Endothelial cell of umbilical vein (primary cell): ENCODE measurements around the gene TBC1D5. TPM values are rescaled to one million over a fixed set of nuclear protein-coding genes. Genes with fewer than 3 reads are reported as not detected.
"Not testable (repeated sequence)": the region's sequence is repeated elsewhere in the genome, so short reads cannot be mapped to it uniquely, and the experiment has no call there.

Experiments used
- BruUV-seq: library from RNA; stranded (reverse); fragments of 400-500 nt; replicated peaks from 2 replicates; lab custom pipeline; 2021; lab: Mats Ljungman, UMichigan
- CTCF ChIA-PET: fragments of 300-600, 350-600 bp; sonication (Branson Sonifier 250); formaldehyde crosslinking; loops from one replicate; lab custom pipeline; 2021; ENCODE audit warnings: antibody characterized with exemption, inconsistent platforms; lab: Charles Lee
- POLR2A ChIA-PET: fragments of 300-600, 350-600 bp; sonication (Branson Sonifier 250); formaldehyde crosslinking; loops from one replicate; lab custom pipeline; 2021; ENCODE audit warnings: antibody characterized with exemption, inconsistent platforms; lab: Charles Lee
- DNase-seq: peaks from one replicate; pipeline ENCODE4 v3.0.0-alpha.2; 2011; ENCODE audit warnings: low read depth, low spot score
- FAIRE-seq: peaks from 2 replicates; lab custom pipeline; 2011; peaks lifted over from hg19 to GRCh38; lab: Jason Lieb, UNC
- H2AFZ ChIP-seq: 2 replicates; pipeline ENCODE4 v1.6.0; 2012; ENCODE audit warnings: low read depth, low read length, control low read depth, inconsistent platforms
- H3K27ac ChIP-seq: 2 replicates; pipeline ENCODE4 v1.5.1; 2011; ENCODE audit warnings: low read depth, mild to moderate bottlenecking, control low read depth, low read length, moderate library complexity; ENCODE audit not compliant: insufficient read depth
- H3K27me3 ChIP-seq, 2 experiments: 2 replicates each; pipeline versions ENCODE4 v1.6.0 to v1.6.1; 2011; ENCODE audit warnings: low read length in 2 of 2, mixed read lengths in 1 of 2; ENCODE audit not compliant: control insufficient read depth in 2 of 2, insufficient read depth in 2 of 2
- H3K36me3 ChIP-seq, 2 experiments: 2 replicates in 1 of 2; 3 replicates in 1 of 2; pipeline ENCODE4 v1.5.1; 2011; ENCODE audit warnings: low read length in 2 of 2, mild to moderate bottlenecking in 1 of 2, moderate library complexity in 1 of 2; ENCODE audit not compliant: control insufficient read depth in 2 of 2, insufficient read depth in 2 of 2; ENCODE audit errors: extremely low read depth in 1 of 2
- H3K4me1 ChIP-seq: 3 replicates; pipeline ENCODE4 v1.5.1; 2011; ENCODE audit warnings: mild to moderate bottlenecking, low read length; ENCODE audit not compliant: control insufficient read depth, insufficient read depth; ENCODE audit errors: extremely low read depth
- H3K4me2 ChIP-seq: 2 replicates; pipeline ENCODE4 v1.6.1; 2011; ENCODE audit warnings: low read length, control low read depth, mixed read lengths; ENCODE audit not compliant: insufficient read depth
- H3K4me3 ChIP-seq, 3 experiments: fragments of 200-600 bp in 1 of 3; sonication (generic), shearing (Covaris generic) in 1 of 3; replicated peaks in 1 of 3; 2 replicates each; pipeline ENCODE4 v1.5.1; 2011 to 2016; ENCODE audit warnings: control low read depth in 3 of 3, low read length in 3 of 3, mild to moderate bottlenecking in 2 of 3, inconsistent platforms in 1 of 3, low read depth in 1 of 3, moderate library complexity in 1 of 3; ENCODE audit not compliant: insufficient read depth in 1 of 3
- H3K79me2 ChIP-seq: 2 replicates; pipeline ENCODE4 v1.6.0; 2012; ENCODE audit warnings: low read length, inconsistent platforms; ENCODE audit not compliant: control insufficient read depth, insufficient read depth
- H3K9ac ChIP-seq: replicated peaks from 2 replicates; pipeline ENCODE3; 2011; ENCODE audit warnings: low read length, control low read depth; ENCODE audit not compliant: insufficient read depth; ENCODE audit errors: extremely low read depth
- H3K9me1 ChIP-seq: replicated peaks from 3 replicates; pipeline ENCODE4 v1.6.0; 2011; ENCODE audit warnings: mild to moderate bottlenecking, low read length; ENCODE audit not compliant: control insufficient read depth, insufficient read depth; ENCODE audit errors: extremely low read depth
- H3K9me3 ChIP-seq: replicated peaks from 2 replicates; pipeline ENCODE4 v1.5.1; 2012; ENCODE audit warnings: low read length, inconsistent platforms; ENCODE audit not compliant: control insufficient read depth, insufficient read depth
- H4K20me1 ChIP-seq: replicated peaks from 2 replicates; pipeline ENCODE3; 2011; ENCODE audit warnings: mild to moderate bottlenecking, low read length; ENCODE audit not compliant: control insufficient read depth, insufficient read depth; ENCODE audit errors: extremely low read depth
- EZH2 ChIP-seq: IDR thresholded peaks from 2 replicates; pipeline ENCODE4 v1.6.1; 2012; ENCODE audit warnings: borderline replicate concordance, low read depth, mild to moderate bottlenecking, moderate library complexity, low read length, inconsistent platforms; ENCODE audit not compliant: severe bottlenecking
- FOS ChIP-seq: IDR thresholded peaks from 2 replicates; pipeline ENCODE4 v1.6.1; 2011; ENCODE audit warnings: mild to moderate bottlenecking, low read length, moderate library complexity, borderline replicate concordance; ENCODE audit not compliant: insufficient read depth
- GATA2 ChIP-seq: IDR thresholded peaks from 2 replicates; pipeline ENCODE4 v1.7.0; 2011; ENCODE audit warnings: low read depth, mild to moderate bottlenecking, moderate library complexity, mixed read lengths, low read length; ENCODE audit not compliant: insufficient read length, insufficient read depth
- JUN ChIP-seq: IDR thresholded peaks from 2 replicates; pipeline ENCODE4 v1.6.1; 2011; ENCODE audit warnings: borderline replicate concordance, low read depth; ENCODE audit not compliant: insufficient read length, insufficient read depth
- MYC ChIP-seq: IDR thresholded peaks from one replicate; pipeline ENCODE4 v1.6.1; 2011; ENCODE audit warnings: mild to moderate bottlenecking, low read depth, low read length
- POLR2A ChIP-seq: IDR thresholded peaks from 2 replicates; pipeline ENCODE4 v1.6.1; 2012; ENCODE audit warnings: low read depth, mild to moderate bottlenecking, control low read depth, low read length
- POLR2AphosphoS5 ChIP-seq: IDR thresholded peaks from 2 replicates; pipeline ENCODE4 v1.6.1; 2012; ENCODE audit warnings: low read depth, mild to moderate bottlenecking, control low read depth, low read length, moderate library complexity; ENCODE audit not compliant: insufficient read depth
- dilution Hi-C: fragments of 300-500 bp; cut with MboI; formaldehyde crosslinking; loops from one replicate; pipeline ENCODE4 v1.15.0; 2019; ENCODE audit warnings: low sequenced_read_pairs; ENCODE audit not compliant: extremely low pct_ligation_motif_present
- intact Hi-C: fragments of 100-400 bp; cut with micrococcal nuclease; formaldehyde crosslinking; loops from one replicate; pipeline ENCODE4 v1.10.0; 2022
- polyA plus RNA-seq, 4 experiments: library from polyadenylated mRNA; depleted of rRNA in 3 of 4; stranded (reverse) in 3 of 4; unstranded in 1 of 4; fragments of >200 nt; gene quantifications; 2 replicates each; pipeline versions ENCODE4 v1.2.1 to v1.2.3, GENCODE V29; 2011 to 2012; ENCODE audit warnings: missing spikeins in 1 of 4
- total RNA-seq: library from RNA; stranded (reverse); gene quantifications from 2 replicates; pipeline ENCODE4 v1.2.3, GENCODE V29; 2021
- TF ChIP-seq, protein P1 (sequence below), 2 donors: IDR thresholded peaks; 1 replicate in 1 of 2; 2 replicates in 1 of 2; pipeline ENCODE4 v1.5.1; 2011; ENCODE audit warnings: low read length in 2 of 2, mild to moderate bottlenecking in 2 of 2, moderate library complexity in 2 of 2, control low read depth in 1 of 2, inconsistent platforms in 1 of 2, low read depth in 1 of 2; ENCODE audit not compliant: insufficient read depth in 1 of 2; ENCODE audit errors: extremely low read depth in 1 of 2
- TF ChIP-seq, protein P2 (sequence below): IDR thresholded peaks from 2 replicates; pipeline ENCODE4 v1.6.1; 2011; ENCODE audit not compliant: insufficient read depth, insufficient read length

Gene TBC1D5
- total and polyA plus RNA-seq, 2 donors (not counting 3 experiments of a cell fraction or from before 2014, with no cell fraction given), result 17.5 to 44.7 TPM

DNA sequence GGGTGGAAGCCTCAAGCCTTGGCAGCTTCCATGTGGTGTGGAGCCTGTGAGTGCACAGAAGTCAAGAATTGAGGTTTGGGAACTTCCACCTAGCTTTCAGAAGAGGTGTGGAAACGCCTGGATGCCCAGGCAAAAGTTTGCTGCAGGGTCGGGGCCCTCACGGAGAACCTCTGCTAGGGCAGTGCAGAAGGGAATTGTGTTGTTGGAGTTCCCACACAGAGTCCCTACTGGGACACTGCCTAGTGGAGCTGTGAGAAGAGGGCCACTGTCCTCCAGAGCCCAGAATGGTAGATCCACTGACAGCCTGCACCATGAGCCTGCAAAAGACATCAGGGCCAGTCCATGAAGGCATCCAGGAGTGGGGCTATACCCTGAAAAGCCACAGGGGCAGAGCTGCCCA lies 613.8 kb downstream of the TBC1D5 start:
- H3K27ac ChIP-seq, dilution Hi-C loops, H3K4me1 ChIP-seq, H3K9me1 ChIP-seq, H3K9me3 ChIP-seq, POLR2A ChIA-PET, H3K4me3 ChIP-seq, DNase-seq, H3K36me3 ChIP-seq, FAIRE-seq, CTCF ChIA-PET, H4K20me1 ChIP-seq, H3K4me2 ChIP-seq, H2AFZ ChIP-seq, H3K27me3 ChIP-seq, H3K79me2 ChIP-seq, H3K9ac ChIP-seq, intact Hi-C loops, BruUV-seq: not testable (repeated sequence)

DNA sequence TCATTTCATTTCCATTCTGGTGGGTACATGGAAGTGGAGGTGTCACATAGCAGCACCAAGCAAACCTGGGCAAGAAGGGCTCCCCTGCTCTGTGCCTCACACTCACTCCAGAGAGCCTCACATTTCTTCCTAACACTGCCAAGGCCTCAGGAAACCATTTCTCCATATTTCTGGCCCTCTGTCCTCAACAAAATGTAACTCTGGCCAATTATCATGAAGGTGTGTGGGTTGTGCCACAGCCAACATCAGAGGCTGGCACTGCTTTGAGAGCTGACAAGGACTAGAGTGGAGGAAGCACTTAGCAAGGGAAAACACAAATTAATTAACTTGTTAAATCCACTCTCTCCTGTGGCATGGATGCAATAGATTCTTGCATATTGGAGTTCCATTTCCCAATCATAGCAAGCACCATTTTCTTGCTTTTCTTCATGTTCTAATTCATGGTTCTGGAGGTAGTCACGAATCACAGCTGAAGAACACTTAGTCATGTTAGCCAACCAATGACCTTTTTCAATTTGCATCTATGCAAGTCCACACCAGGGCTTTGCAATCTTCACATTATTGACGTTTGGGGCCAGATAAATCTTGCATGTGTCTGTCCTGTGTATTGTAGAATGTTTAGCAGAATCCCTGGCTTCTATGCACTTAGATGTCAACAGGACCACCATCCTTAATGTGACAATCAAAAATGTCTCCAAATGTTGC lies 616.5 kb downstream of the TBC1D5 start:
- TF ChIP-seq POLR2A, result no peak
- no peak for TF ChIP-seq EZH2
- no peak for TF ChIP-seq POLR2AphosphoS5
- TF ChIP-seq, protein P1, sequence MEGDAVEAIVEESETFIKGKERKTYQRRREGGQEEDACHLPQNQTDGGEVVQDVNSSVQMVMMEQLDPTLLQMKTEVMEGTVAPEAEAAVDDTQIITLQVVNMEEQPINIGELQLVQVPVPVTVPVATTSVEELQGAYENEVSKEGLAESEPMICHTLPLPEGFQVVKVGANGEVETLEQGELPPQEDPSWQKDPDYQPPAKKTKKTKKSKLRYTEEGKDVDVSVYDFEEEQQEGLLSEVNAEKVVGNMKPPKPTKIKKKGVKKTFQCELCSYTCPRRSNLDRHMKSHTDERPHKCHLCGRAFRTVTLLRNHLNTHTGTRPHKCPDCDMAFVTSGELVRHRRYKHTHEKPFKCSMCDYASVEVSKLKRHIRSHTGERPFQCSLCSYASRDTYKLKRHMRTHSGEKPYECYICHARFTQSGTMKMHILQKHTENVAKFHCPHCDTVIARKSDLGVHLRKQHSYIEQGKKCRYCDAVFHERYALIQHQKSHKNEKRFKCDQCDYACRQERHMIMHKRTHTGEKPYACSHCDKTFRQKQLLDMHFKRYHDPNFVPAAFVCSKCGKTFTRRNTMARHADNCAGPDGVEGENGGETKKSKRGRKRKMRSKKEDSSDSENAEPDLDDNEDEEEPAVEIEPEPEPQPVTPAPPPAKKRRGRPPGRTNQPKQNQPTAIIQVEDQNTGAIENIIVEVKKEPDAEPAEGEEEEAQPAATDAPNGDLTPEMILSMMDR (IDR thresholded peaks at IDR 0.05; ENCODE audit: extremely low read depth in 1 of 2, insufficient read depth in 1 of 2, low read depth in 1 of 2, low read length in 2 of 2), result no peak
- TF ChIP-seq GATA2, result no peak
- TF ChIP-seq, protein P2, sequence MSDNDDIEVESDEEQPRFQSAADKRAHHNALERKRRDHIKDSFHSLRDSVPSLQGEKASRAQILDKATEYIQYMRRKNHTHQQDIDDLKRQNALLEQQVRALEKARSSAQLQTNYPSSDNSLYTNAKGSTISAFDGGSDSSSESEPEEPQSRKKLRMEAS, result no peak
- TF ChIP-seq FOS, result no peak
- no peak for TF ChIP-seq MYC
- TF ChIP-seq JUN, result no peak
- dilution Hi-C loops, result no loop called here
- H3K27ac ChIP-seq, result no peak overlapping the region
- no peaks in the 10 kb centered on the region for H4K20me1 ChIP-seq
- ChIA-PET CTCF (interaction anchor here (1.4 kb wide), 1 partner anchor 21 kb away, joined by 3 read pairs; no protein-coding TSS in a partner anchor), POLR2A (no interaction called here)
- H3K36me3 ChIP-seq, result no peaks in the 10 kb centered on the region
- no peak overlapping the region for H2AFZ ChIP-seq
- FAIRE-seq (no peak), DNase-seq (no peak)
- no peaks in the 10 kb centered on the region for H3K79me2 ChIP-seq
- no peak overlapping the region for H3K4me2 ChIP-seq
- H3K9ac ChIP-seq, result no peak overlapping the region
- BruUV-seq, result no TSS peak
- H3K9me1 ChIP-seq, result no peaks in the 10 kb centered on the region
- H3K9me3 ChIP-seq, result no peaks in the 10 kb centered on the region
- intact Hi-C loops, result no loop called here
- no peak overlapping the region for H3K4me3 ChIP-seq
- no peaks in the 10 kb centered on the region for H3K27me3 ChIP-seq
- H3K4me1 ChIP-seq, result no peaks in the 10 kb centered on the region
